ENCODE data around the gene PRR12. TPM values are rescaled to one million over a fixed set of nuclear protein-coding genes. Genes with fewer than 3 reads are reported as not detected.

Gene PRR12
- total RNA-seq, 1 donor, result 3.0 TPM

DNA sequence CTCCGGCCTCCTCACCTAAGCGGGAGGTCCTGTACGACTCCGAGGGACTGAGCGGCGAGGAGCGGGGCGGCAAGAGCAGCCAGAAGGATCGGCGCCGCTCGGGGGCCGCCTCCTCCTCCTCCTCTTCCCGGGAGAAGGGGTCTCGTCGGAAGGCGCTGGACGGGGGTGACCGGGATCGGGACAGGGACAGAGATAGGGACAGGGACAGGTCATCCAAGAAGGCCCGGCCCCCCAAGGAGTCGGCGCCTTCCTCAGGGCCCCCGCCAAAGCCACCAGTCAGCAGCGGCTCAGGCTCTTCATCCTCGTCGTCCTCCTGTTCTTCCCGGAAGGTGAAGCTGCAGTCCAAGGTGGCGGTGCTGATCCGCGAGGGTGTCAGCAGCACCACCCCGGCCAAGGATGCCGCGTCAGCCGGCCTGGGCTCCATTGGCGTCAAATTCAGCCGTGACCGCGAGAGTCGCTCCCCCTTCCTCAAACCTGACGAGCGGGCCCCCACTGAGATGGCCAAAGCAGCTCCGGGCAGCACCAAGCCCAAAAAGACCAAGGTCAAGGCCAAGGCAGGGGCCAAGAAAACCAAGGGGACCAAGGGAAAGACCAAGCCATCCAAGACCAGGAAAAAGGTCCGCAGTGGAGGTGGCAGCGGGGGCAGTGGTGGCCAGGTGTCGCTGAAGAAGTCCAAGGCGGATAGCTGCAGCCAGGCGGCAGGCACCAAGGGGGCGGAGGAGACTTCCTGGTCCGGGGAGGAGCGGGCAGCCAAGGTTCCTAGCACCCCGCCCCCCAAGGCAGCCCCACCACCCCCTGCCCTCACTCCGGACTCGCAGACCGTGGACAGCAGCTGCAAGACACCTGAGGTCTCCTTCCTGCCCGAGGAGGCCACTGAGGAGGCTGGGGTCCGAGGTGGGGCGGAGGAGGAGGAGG lies 61.8 kb downstream of the PRR12 start:
- no peak for DNase-seq (ENCODE audit: low read depth)
- no peak for TF ChIP-seq CTCF (IDR thresholded peaks at IDR 0.05; ENCODE audit: insufficient read depth, low read depth, low read length)
- no peak overlapping the region for H3K4me3 ChIP-seq (ENCODE audit: low read depth, low read length)

- H3K4me3 ChIP-seq (ENCODE audit: low read depth, low read length), result no peak overlapping the region
- no peak for DNase-seq (ENCODE audit: low read depth)
- no peak for TF ChIP-seq CTCF (IDR thresholded peaks at IDR 0.05; ENCODE audit: insufficient read depth, low read depth, low read length)
These were observed 62.5 kb downstream of the PRR12 start for GRCh38 chr19:49653466-49653806.

DNA sequence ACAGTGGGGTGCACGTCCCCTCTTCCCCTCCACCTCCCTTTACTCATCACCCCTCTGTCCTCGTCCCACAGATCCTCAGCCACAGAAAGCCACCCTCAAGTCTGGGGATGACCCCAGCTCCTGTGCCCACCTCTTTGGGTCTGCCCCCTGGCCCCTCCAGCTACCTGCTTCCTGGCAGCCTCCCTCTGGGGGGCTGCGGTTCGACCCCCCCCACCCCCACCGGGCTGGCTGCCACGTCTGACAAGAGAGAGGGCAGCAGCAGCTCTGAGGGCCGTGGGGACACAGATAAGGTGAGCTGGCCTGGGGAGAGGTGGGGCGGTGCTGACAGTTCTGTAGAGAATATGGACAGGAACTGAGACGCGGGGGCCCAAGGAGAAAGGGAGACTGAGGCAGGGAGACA lies 63.6 kb downstream of the PRR12 start:
- TF ChIP-seq CTCF (IDR thresholded peaks at IDR 0.05; ENCODE audit: insufficient read depth, low read depth, low read length), result no peak
- no peak for DNase-seq (ENCODE audit: low read depth)
- H3K4me3 ChIP-seq (ENCODE audit: low read depth, low read length), result no peak overlapping the region

DNA sequence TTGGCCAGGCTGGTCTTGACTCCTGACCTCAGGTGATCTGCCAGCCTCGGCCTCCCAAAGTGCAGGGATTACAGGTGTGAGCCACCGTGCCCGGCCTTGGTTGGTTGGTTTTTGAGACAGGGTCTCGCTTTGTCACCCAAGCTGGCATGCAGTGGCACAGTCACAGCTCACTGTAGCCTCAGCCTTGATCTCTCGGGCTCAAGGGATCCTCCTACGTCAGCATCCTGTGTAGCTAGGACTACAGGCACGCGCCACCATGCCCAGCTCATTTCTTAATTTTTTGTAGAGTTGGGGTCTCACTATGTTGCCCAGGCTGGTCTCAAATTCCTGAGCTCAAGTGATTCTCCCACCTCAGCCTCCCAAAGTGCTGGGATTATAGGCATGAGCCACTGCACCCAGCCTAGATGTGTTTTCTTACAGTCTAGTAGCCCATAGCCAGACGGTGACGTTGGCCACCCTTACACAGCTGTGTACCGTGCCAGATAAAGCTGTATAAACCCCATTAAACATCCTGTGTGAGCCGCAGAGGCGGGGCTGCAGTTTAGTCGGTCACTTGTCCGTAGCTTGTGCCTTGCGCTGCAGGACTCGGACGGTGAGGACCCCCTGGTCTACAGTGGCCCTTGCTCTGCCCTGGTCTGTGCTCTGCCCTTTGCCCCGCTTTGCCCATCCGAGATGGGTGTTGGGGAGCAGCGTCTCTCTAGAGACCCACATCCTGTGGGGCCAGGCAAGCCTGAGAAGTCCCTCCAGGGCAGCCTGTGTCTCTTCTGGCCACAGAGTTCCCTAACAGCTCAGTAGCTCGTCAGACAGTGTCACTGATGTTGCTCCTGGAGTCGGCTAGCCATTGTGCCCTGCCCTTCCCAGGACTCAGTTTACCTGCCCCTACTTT lies 64.8 kb downstream of the PRR12 start:
- H3K4me3 ChIP-seq (ENCODE audit: low read depth, low read length), result no peak overlapping the region
- no peak for TF ChIP-seq CTCF (IDR thresholded peaks at IDR 0.05; ENCODE audit: insufficient read depth, low read depth, low read length)
- no peak for DNase-seq (ENCODE audit: low read depth)

- no peak overlapping the region for H3K4me3 ChIP-seq (ENCODE audit: low read depth, low read length)
- no peak for TF ChIP-seq CTCF (IDR thresholded peaks at IDR 0.05; ENCODE audit: insufficient read depth, low read depth, low read length)
- DNase-seq (ENCODE audit: low read depth), result no peak
These were observed 65.6 kb downstream of the PRR12 start for GRCh38 chr19:49656456-49657109.

- H3K4me3 ChIP-seq (ENCODE audit: low read depth, low read length), result no peak overlapping the region
- TF ChIP-seq CTCF (IDR thresholded peaks at IDR 0.05; ENCODE audit: insufficient read depth, low read depth, low read length), result no peak
- no peak for DNase-seq (ENCODE audit: low read depth)
These were observed 66.6 kb downstream of the PRR12 start for GRCh38 chr19:49657493-49658138.
